Neural cell (in vitro differentiated cells): ENCODE results near the gene LCNL1. TPM values are rescaled to one million over a fixed set of nuclear protein-coding genes. Genes with fewer than 3 reads are reported as not detected.

Experiments used
- H2AFZ ChIP-seq: fragments of 200-600, 300-800 bp; sonication (generic), shearing (Covaris generic); 2 replicates; pipeline ENCODE4 v1.6.0; 2014; ENCODE audit warnings: low read depth, mild to moderate bottlenecking, antibody characterized with exemption, low read length, moderate library complexity
- H3F3A ChIP-seq: fragments of 200-600 bp; shearing (Covaris generic); 2 replicates; pipeline ENCODE4 v1.6.1; 2016; ENCODE audit warnings: mild to moderate bottlenecking, moderate library complexity, mixed read lengths, antibody characterized with exemption, low read length; ENCODE audit not compliant: insufficient read depth, poor library complexity, severe bottlenecking
- H3K27ac ChIP-seq: fragments of 200-600, 300-800 bp; sonication (generic), shearing (Covaris generic); 2 replicates; pipeline ENCODE4 v1.5.1; 2014; ENCODE audit warnings: mild to moderate bottlenecking, low read length, moderate library complexity
- H3K27me3 ChIP-seq: fragments of 300-800, 200-600 bp; sonication (generic), shearing (Covaris generic); 2 replicates; pipeline ENCODE4 v1.6.0; 2014; ENCODE audit warnings: mild to moderate bottlenecking, low read depth, low read length, moderate library complexity; ENCODE audit not compliant: insufficient read depth
- H3K36me3 ChIP-seq: fragments of 300-800, 200-600 bp; sonication (generic), shearing (Covaris generic); 2 replicates; pipeline ENCODE4 v1.5.1; 2014; ENCODE audit warnings: mild to moderate bottlenecking, antibody characterized with exemption, low read length, moderate library complexity; ENCODE audit not compliant: insufficient read depth
- H3K4me2 ChIP-seq: fragments of 300-800, 200-600 bp; sonication (generic), shearing (Covaris generic); 2 replicates; pipeline ENCODE4 v1.6.0; 2014; ENCODE audit warnings: mild to moderate bottlenecking, low read length
- H3K4me3 ChIP-seq: fragments of 300-800, 200-600 bp; sonication (generic), shearing (Covaris generic); 2 replicates; pipeline ENCODE4 v1.5.1; 2014; ENCODE audit warnings: mild to moderate bottlenecking, low read length, moderate library complexity
- H3K79me2 ChIP-seq: fragments of 200-600 bp; shearing (Covaris generic); replicated peaks from 2 replicates; pipeline ENCODE4 v1.6.0; 2014; ENCODE audit warnings: mild to moderate bottlenecking, low read length, moderate library complexity; ENCODE audit not compliant: insufficient read depth
- H3K9ac ChIP-seq: fragments of 300-800, 200-600 bp; sonication (generic), shearing (Covaris generic); 2 replicates; pipeline ENCODE4 v1.6.1; 2016; ENCODE audit warnings: mild to moderate bottlenecking, low read length, mixed read lengths
- H3K9me2 ChIP-seq: fragments of 200-600 bp; shearing (Covaris generic); 2 replicates; pipeline ENCODE4 v1.6.1; 2016; ENCODE audit warnings: mild to moderate bottlenecking, low read length, mixed read lengths; ENCODE audit not compliant: insufficient read depth
- H3K9me3 ChIP-seq: fragments of 200-600, 300-800 bp; sonication (generic), shearing (Covaris generic); 2 replicates; pipeline ENCODE4 v1.6.1; 2016; ENCODE audit warnings: mild to moderate bottlenecking, mixed run types, low read length, moderate library complexity, mixed read lengths
- H4K20me1 ChIP-seq: fragments of 200-600 bp; shearing (Covaris generic); 2 replicates; pipeline ENCODE4 v1.6.1; 2016; ENCODE audit warnings: mild to moderate bottlenecking, mixed run types; ENCODE audit not compliant: insufficient read depth
- EP300 ChIP-seq: fragments of 450-650 bp; conservative IDR thresholded peaks from 2 replicates; pipeline ENCODE4 v1.6.1; 2014; ENCODE audit warnings: antibody characterized with exemption, mild to moderate bottlenecking, moderate library complexity; ENCODE audit not compliant: poor library complexity, severe bottlenecking
- EZH2 ChIP-seq: fragments of 200-600, 300-800 bp; shearing (Covaris generic), sonication (generic); IDR thresholded peaks from 2 replicates; pipeline ENCODE4 v1.6.1; 2014; ENCODE audit warnings: antibody characterized with exemption, low read length, borderline replicate concordance, mild to moderate bottlenecking; ENCODE audit not compliant: insufficient read depth, poor library complexity, severe bottlenecking
- MXI1 ChIP-seq: fragments of 450-650 bp; conservative IDR thresholded peaks from 2 replicates; pipeline ENCODE4 v1.6.1; 2014; ENCODE audit warnings: antibody characterized with exemption, mild to moderate bottlenecking; ENCODE audit not compliant: poor library complexity, severe bottlenecking
- POLR2AphosphoS5 ChIP-seq: IDR thresholded peaks from 2 replicates; pipeline ENCODE4 v1.6.1; 2012
- RAD21 ChIP-seq: fragments of 450-650 bp; conservative IDR thresholded peaks from 2 replicates; pipeline ENCODE4 v1.6.1; 2014; ENCODE audit warnings: antibody characterized with exemption, mild to moderate bottlenecking, moderate library complexity
- REST ChIP-seq: IDR thresholded peaks from 2 replicates; pipeline ENCODE4 v1.6.1; 2012; ENCODE audit warnings: borderline replicate concordance
- SMC3 ChIP-seq: fragments of 450-650 bp; conservative IDR thresholded peaks from 2 replicates; pipeline ENCODE4 v1.6.1; 2014; ENCODE audit warnings: antibody characterized with exemption, mild to moderate bottlenecking, moderate library complexity; ENCODE audit not compliant: poor library complexity
- TAF1 ChIP-seq: IDR thresholded peaks from 2 replicates; pipeline ENCODE4 v1.6.1; 2012; ENCODE audit warnings: low read depth
- polyA plus RNA-seq: library from polyadenylated mRNA; depleted of rRNA; stranded (reverse); fragments of >200 nt; gene quantifications from 2 replicates; pipeline ENCODE4 v1.2.3, GENCODE V29; 2014
- TF ChIP-seq, protein P1 (sequence below): fragments of 450-650 bp; IDR thresholded peaks from 2 replicates; pipeline ENCODE4 v1.5.1; 2014; ENCODE audit warnings: antibody characterized with exemption, mild to moderate bottlenecking, moderate library complexity; ENCODE audit not compliant: poor library complexity, severe bottlenecking

The LCNL1 gene
- polyA plus RNA-seq, 1 donor from 2014 or later: not detected

- no peak overlapping the region for H3K27ac ChIP-seq
- H3K27me3 ChIP-seq: no peaks in the 10 kb centered on the region
- no peaks in the 10 kb centered on the region for H3F3A ChIP-seq
- H4K20me1 ChIP-seq: no peaks in the 10 kb centered on the region
- H2AFZ ChIP-seq: no peak overlapping the region
- no peak overlapping the region for H3K9ac ChIP-seq
- no peaks in the 10 kb centered on the region for H3K79me2 ChIP-seq
- no peaks in the 10 kb centered on the region for H3K9me3 ChIP-seq
- TF ChIP-seq MXI1 (no peak), EZH2 (no peak), SMC3 (no peak), TAF1 (no peak), REST (no peak), RAD21 (no peak), POLR2AphosphoS5 (no peak), EP300 (no peak)
- TF ChIP-seq, protein P1, sequence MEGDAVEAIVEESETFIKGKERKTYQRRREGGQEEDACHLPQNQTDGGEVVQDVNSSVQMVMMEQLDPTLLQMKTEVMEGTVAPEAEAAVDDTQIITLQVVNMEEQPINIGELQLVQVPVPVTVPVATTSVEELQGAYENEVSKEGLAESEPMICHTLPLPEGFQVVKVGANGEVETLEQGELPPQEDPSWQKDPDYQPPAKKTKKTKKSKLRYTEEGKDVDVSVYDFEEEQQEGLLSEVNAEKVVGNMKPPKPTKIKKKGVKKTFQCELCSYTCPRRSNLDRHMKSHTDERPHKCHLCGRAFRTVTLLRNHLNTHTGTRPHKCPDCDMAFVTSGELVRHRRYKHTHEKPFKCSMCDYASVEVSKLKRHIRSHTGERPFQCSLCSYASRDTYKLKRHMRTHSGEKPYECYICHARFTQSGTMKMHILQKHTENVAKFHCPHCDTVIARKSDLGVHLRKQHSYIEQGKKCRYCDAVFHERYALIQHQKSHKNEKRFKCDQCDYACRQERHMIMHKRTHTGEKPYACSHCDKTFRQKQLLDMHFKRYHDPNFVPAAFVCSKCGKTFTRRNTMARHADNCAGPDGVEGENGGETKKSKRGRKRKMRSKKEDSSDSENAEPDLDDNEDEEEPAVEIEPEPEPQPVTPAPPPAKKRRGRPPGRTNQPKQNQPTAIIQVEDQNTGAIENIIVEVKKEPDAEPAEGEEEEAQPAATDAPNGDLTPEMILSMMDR: no peak
- no peaks in the 10 kb centered on the region for H3K9me2 ChIP-seq
- H3K4me2 ChIP-seq: no peak overlapping the region
- no peaks in the 10 kb centered on the region for H3K36me3 ChIP-seq
- H3K4me3 ChIP-seq: no peak overlapping the region
These were observed 16.9 kb upstream of the LCNL1 start for GRCh38 chr9:136965771-136966484.

DNA sequence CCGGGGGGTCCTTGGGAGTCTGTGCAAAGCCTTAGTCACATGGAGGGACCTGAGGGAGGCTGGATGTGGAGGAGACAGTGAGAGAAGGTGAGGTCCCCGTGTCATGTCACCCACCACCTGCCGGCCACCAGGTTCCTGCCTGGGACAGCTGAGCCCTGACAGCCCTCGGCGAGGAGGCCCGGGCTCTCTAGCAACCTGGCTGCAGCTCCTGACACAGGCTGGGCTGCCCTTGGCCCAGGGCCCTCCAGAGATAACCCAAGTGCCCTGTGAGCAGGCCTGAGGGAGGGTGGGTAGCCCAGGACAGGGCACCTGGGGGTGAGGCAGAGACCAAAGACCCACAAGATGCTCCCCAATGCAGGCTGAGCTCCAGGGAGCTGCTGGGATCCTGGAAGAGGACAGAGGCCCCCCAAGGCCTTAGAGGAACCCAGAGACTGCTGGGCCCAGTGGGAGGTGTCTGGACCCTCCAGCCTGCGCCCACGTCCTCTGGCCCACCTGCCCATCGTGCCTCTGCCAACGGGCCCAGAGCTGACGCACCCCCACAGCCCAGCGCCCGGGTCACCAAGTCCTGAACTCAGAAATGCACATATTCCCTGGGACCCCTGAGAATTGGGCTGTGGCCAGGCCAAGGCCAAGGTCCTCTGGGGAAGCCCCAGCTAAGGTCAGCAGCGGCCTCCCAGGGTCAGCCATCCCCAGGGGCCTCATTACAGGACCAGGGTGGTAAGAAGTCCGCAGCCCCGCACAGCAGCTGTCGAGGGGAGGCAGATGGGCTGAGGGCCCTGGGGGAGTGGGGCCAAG lies 14.3 kb upstream of the LCNL1 start:
- Histone ChIP-seq H3F3A (no peaks in the 10 kb centered on the region), H3K4me2 (no peak overlapping the region), H2AFZ (no peak overlapping the region), H3K36me3 (no peaks in the 10 kb centered on the region), H3K27ac (no peak overlapping the region), H3K27me3 (no peaks in the 10 kb centered on the region), H3K4me3 (no peak overlapping the region), H3K79me2 (no peaks in the 10 kb centered on the region), H3K9ac (no peak overlapping the region), H3K9me3 (no peaks in the 10 kb centered on the region), H3K9me2 (no peaks in the 10 kb centered on the region), H4K20me1 (no peaks in the 10 kb centered on the region)
- TF ChIP-seq EZH2: no peak
- TF ChIP-seq REST: no peak
- no peak for TF ChIP-seq EP300
- TF ChIP-seq, protein P1: no peak
- TF ChIP-seq TAF1: no peak
- no peak for TF ChIP-seq SMC3
- no peak for TF ChIP-seq POLR2AphosphoS5
- TF ChIP-seq RAD21: no peak
- no peak for TF ChIP-seq MXI1
